22Rv1 (cell line): Measurements from ENCODE around the gene PIK3CD.

Experiments
- CTCF ChIP-seq: fragments of 450-650 bp; IDR thresholded peaks from 2 replicates; pipeline ENCODE4 v1.5.1; 2017; ENCODE audit warnings: mild to moderate bottlenecking
- ZFX ChIP-seq: fragments of 450-650 bp; IDR thresholded peaks from 2 replicates; pipeline ENCODE4 v1.6.1; 2017; ENCODE audit warnings: antibody characterized with exemption, borderline replicate concordance

DNA sequence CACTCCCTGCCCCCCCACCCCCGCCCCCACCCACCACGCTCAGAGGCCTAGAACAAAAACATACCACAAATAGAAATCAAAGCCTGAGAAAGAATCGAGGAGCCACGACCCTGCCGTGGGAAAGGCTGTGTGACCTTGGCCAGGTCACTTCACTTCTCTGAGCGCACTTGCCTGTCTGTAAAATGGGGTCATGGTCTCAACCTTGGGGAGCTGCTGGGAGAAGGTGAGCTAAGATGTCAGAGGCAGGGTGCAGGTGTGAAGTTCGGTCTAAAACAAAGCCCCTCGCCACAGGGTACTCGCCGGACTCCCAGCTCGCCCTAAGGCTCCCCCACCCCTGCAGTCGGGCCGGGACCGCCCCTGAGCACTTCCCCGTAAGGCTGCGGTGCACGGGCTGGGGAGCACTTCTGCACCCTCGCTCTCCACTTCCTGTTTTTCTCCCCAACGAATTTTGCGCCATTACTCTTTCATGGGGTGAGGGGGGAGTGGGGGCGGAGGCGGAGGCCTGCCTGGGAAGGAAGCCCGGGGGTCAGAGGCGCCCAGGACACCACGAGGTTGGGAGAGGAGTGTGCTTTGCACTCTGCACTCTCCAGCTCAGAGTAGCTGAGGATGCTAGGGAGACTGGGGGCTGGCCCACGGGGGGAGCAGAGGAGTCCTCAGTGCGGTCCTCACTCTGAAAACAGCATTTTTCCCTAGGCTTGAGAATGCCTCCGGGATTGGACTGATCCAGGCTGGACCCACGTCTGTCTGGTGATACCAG lies 21.9 kb upstream of the PIK3CD start:
- no peak for TF ChIP-seq CTCF
- no peak for TF ChIP-seq ZFX
